A549 treated with AZD9567 at 1 μM for 4 hours (cell line): ENCODE data around the gene PURA. TPM values are rescaled to one million over a fixed set of nuclear protein-coding genes. Genes with fewer than 3 reads are reported as not detected.

ENCODE experiments used
- total RNA-seq: library from RNA; stranded (reverse); fragments of 200-300 nt; extraction: Qiagen RNA extraction; gene quantifications from 5 replicates; pipeline ENCODE4 v1.2.3, GENCODE V29; 2022; ENCODE audit not compliant: insufficient read depth

PURA gene
- total RNA-seq = 5.4 to 5.9 TPM (median 5.6 TPM) in 5 replicates

GRCh38 chr5:140113699-140114263 is at the start of gene PURA:
PURA (plus strand) TSS chr5:140114109; CDS start chr5:140114182, 73 bp downstream.

DNA sequence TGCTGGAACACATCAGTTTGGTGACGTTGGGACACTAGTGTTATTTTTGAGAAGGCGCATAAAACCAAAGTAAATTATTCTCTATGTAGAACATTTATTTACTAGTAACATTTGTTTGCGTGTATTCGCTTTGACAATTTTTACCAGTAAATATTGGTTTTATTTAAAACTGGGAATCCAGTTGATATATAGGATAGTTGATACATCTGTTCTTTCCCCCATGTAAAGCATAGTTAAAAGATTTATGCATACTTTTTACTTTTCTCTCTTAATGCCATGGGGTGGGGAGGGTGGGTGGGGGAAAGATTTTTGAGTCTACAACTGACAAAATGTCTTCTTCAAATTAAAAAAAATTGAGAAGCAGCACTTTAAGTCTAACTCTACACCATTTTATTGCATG is 11.7 kb downstream of the PURA start, which contains the start of gene IGIP:
IGIP (plus strand) TSS at position 301 of the 400 bp plus-strand sequence. CDS start 2,540 bp downstream, outside the sequence.

DNA sequence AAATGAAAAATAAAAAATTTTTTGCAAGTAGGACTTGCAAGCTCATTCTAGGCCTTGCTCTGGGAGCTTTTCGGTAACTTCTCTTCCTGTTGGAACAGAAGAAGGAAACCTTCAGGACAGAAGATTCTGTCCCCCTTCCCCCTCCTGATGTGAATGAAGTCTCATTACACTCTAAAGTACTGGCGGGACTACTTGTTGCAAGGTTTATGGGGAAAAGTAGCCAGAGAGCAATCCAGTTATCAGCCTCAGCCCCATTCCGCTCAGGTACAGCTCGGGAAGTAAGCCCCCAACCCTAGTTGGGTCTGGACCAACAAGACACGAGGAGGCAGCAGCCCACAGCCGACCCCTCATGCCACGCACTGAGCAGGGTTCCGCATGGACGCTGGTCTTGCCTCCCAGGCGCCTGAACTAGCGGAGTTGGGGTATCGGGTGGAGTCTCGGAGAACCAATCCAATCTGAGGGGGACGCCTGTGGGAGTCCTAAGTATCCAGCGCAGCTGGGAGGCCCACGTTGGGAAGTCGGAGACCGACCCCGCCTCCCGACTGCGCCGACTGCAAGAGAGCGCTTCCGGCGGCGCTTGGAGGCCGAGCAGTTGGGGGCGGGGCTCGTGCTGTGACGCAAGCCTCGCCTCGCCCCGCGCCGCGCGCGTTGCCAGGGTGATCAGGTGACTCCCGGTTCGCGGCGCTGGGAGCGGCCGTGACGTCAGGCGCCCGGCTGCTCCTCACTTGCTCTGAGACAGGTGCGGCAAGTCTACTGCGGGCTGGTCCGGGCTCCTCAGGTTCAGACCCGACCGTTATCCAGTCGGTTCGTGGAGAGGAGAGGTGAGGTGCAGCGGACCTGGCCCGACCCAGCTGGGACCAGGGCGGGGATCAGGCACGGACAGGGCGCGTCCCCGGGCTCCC is 60.8 kb downstream of the PURA start, which contains the start of gene CYSTM1:
CYSTM1 (plus strand) TSS at position 724 of the 902 bp plus-strand sequence. CDS start 19,278 bp downstream, outside the sequence.

Other genes starting within 250 kb of the PURA start
- gene NRG2, start 70.8 kb upstream of the PURA start, total RNA-seq = 1.2 to 2.4 TPM (median 2.0 TPM) in 5 replicates
- gene IGIP, start 11.8 kb downstream of the PURA start, total RNA-seq = 0.80 to 1.3 TPM (median 1.2 TPM) in 5 replicates
- gene CYSTM1, start 61.1 kb downstream of the PURA start, total RNA-seq = 157 to 194 TPM (median 175 TPM) in 5 replicates
- gene PFDN1, start 189.0 kb downstream of the PURA start, total RNA-seq = 82.9 to 116 TPM (median 85.1 TPM) in 5 replicates
- gene HBEGF, start 232.5 kb downstream of the PURA start, total RNA-seq = 3.9 to 8.1 TPM (median 7.3 TPM) in 5 replicates
- not detected in 5 replicates for gene SLC4A9, start 246.1 kb downstream of the PURA start, total RNA-seq